Mesenchymal stem cell (in vitro differentiated cells and primary cell): ENCODE measurements around the gene TPGS1.
"Not testable (repeated sequence)": the region's sequence is repeated elsewhere in the genome, so short reads cannot be mapped to it uniquely, and the experiment has no call there.

ENCODE experiments used
- DNase-seq: peaks from one replicate; pipeline ENCODE4 v3.0.0-alpha.2; 2013
- H2AFZ ChIP-seq: one replicate; pipeline ENCODE4 v1.6.1; 2013; ENCODE audit warnings: low read depth, mild to moderate bottlenecking, control low read depth, inconsistent platforms, low read length, moderate library complexity
- H2AK5ac ChIP-seq: 2 replicates; pipeline ENCODE4 v1.6.1; 2013; ENCODE audit warnings: low read length, moderate library complexity, mild to moderate bottlenecking, inconsistent platforms; ENCODE audit not compliant: severe bottlenecking
- H2BK120ac ChIP-seq: one replicate; pipeline ENCODE4 v1.6.1; 2013; ENCODE audit warnings: low read depth, mild to moderate bottlenecking, inconsistent platforms, low read length, moderate library complexity
- H2BK12ac ChIP-seq, 2 experiments: one replicate each; pipeline ENCODE4 v1.6.1; 2013; ENCODE audit warnings: inconsistent platforms in 2 of 2, low read length in 2 of 2, mild to moderate bottlenecking in 2 of 2, moderate library complexity in 2 of 2, control low read depth in 1 of 2
- H2BK15ac ChIP-seq: one replicate; pipeline ENCODE4 v1.6.1; 2013; ENCODE audit warnings: mild to moderate bottlenecking, low read depth, inconsistent platforms; ENCODE audit not compliant: poor library complexity, severe bottlenecking
- H2BK5ac ChIP-seq: 2 replicates; pipeline ENCODE4 v1.6.1; 2013; ENCODE audit warnings: low read depth, mild to moderate bottlenecking, low read length, control low read depth, inconsistent platforms; ENCODE audit not compliant: poor library complexity, severe bottlenecking
- H3K14ac ChIP-seq, 2 experiments: one replicate each; pipeline ENCODE4 v1.6.1; 2013; ENCODE audit warnings: inconsistent platforms in 2 of 2, low read length in 2 of 2, control low read depth in 1 of 2, mild to moderate bottlenecking in 1 of 2, moderate library complexity in 1 of 2
- H3K18ac ChIP-seq, 2 experiments: one replicate each; pipeline ENCODE4 v1.6.1; 2013; ENCODE audit warnings: inconsistent platforms in 2 of 2, low read length in 2 of 2, control low read depth in 1 of 2, low read depth in 1 of 2, mild to moderate bottlenecking in 1 of 2
- H3K23ac ChIP-seq, 2 experiments: one replicate each; pipeline ENCODE4 v1.6.1; 2013; ENCODE audit warnings: inconsistent platforms in 2 of 2, low read length in 2 of 2, mild to moderate bottlenecking in 2 of 2, moderate library complexity in 2 of 2, control low read depth in 1 of 2
- H3K27ac ChIP-seq: 2 replicates; pipeline ENCODE4 v1.5.1; 2013; ENCODE audit warnings: mild to moderate bottlenecking, moderate library complexity, low read length, control low read depth, inconsistent platforms; ENCODE audit not compliant: poor library complexity, severe bottlenecking
- H3K27me3 ChIP-seq, 2 experiments: 2 replicates each; pipeline versions ENCODE4 v1.6.1 to v1.7.0; 2013; ENCODE audit warnings: low read length in 2 of 2, mild to moderate bottlenecking in 2 of 2, moderate library complexity in 2 of 2, control low read depth in 1 of 2, inconsistent platforms in 1 of 2; ENCODE audit not compliant: control insufficient read depth in 1 of 2, insufficient read depth in 1 of 2
- H3K36me3 ChIP-seq, 2 experiments: 2 replicates each; pipeline versions ENCODE4 v1.6.1 to v1.7.0; 2013; ENCODE audit warnings: low read length in 2 of 2, control low read depth in 1 of 2, inconsistent platforms in 1 of 2, low read depth in 1 of 2, mild to moderate bottlenecking in 1 of 2; ENCODE audit not compliant: insufficient read depth in 2 of 2, control insufficient read depth in 1 of 2
- H3K4ac ChIP-seq, 2 experiments: one replicate each; pipeline ENCODE4 v1.6.1; 2013; ENCODE audit warnings: inconsistent platforms in 2 of 2, low read length in 2 of 2, mild to moderate bottlenecking in 2 of 2, moderate library complexity in 2 of 2, control low read depth in 1 of 2, low read depth in 1 of 2
- H3K4me1 ChIP-seq: 2 replicates; pipeline ENCODE4 v1.6.1; 2013; ENCODE audit warnings: low read depth, low read length, control low read depth; ENCODE audit not compliant: control insufficient read depth, insufficient read depth
- H3K4me2 ChIP-seq: 2 replicates; pipeline ENCODE4 v1.6.1; 2013; ENCODE audit warnings: low read length, mild to moderate bottlenecking, inconsistent platforms; ENCODE audit not compliant: poor library complexity, severe bottlenecking
- H3K4me3 ChIP-seq, 2 experiments: 2 replicates each; pipeline versions ENCODE4 v1.5.1 to v1.7.0; 2013; ENCODE audit warnings: low read length in 2 of 2, mild to moderate bottlenecking in 2 of 2, control low read depth in 1 of 2, low read depth in 1 of 2; ENCODE audit not compliant: insufficient read depth in 1 of 2
- H3K79me1 ChIP-seq: replicated peaks from 2 replicates; pipeline ENCODE4 v1.6.1; 2013; ENCODE audit warnings: mild to moderate bottlenecking, control low read depth, low read length, inconsistent platforms; ENCODE audit not compliant: poor library complexity, severe bottlenecking
- H3K9ac ChIP-seq: 2 replicates; pipeline ENCODE4 v1.7.0; 2013; ENCODE audit warnings: mild to moderate bottlenecking, low read length, moderate library complexity
- H3K9me3 ChIP-seq: 2 replicates; pipeline ENCODE4 v1.7.0; 2013; ENCODE audit warnings: mild to moderate bottlenecking, low read length; ENCODE audit not compliant: control insufficient read depth
- H4K8ac ChIP-seq: one replicate; pipeline ENCODE4 v1.6.1; 2013; ENCODE audit warnings: inconsistent platforms, mild to moderate bottlenecking, low read length, moderate library complexity
- H4K91ac ChIP-seq: one replicate; pipeline ENCODE4 v1.6.1; 2013; ENCODE audit warnings: mild to moderate bottlenecking, low read length, inconsistent platforms
- WGBS: methylation state at CpG from one replicate; pipeline ENCODE4 v1.1.7; 2013; ENCODE audit warnings: mixed read lengths; 5-methylcytosine and 5-hydroxymethylcytosine counted together

Gene TPGS1

DNA sequence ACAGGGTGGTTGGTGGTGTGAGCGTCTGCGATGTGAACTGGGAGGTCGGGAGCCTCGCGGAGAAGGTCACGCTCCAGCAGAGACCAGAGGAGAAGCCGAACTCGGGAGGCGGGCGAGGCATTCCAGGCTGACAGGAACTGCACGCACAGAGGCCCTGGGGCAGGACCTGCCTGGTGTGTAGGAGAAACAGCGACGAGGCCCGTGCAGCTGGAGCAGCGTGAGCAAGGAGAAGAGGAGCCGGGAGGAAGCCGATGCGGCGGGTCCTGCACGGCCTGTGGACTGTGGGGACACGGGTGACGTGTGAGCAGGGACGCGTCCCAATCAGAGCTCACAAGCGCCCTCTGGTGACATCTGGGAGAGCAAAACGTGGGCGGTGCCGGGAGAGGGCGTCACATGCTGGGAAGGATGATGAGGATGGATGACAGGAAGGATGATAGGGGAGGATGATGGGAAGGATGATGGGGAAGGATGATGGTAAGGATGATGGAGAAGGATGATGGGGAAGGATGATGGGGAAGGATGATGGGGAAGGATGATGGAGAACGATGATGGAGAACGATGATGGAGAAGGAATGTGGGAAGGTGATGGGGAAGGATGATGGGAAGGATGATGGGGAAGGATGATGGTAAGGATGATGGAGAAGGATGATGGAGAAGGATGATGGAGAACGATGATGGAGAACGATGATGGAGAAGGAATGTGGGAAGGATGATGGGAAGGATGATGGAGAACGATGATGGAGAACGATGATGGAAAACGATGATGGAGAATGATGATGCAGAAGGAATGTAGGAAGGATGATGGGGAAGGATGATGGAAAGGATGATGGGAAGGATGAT, 27.1 kb upstream of the TPGS1 start:
- Histone ChIP-seq H4K91ac (no peak overlapping the region), H2AFZ (no peak overlapping the region), H3K23ac (no peak overlapping the region)

DNA sequence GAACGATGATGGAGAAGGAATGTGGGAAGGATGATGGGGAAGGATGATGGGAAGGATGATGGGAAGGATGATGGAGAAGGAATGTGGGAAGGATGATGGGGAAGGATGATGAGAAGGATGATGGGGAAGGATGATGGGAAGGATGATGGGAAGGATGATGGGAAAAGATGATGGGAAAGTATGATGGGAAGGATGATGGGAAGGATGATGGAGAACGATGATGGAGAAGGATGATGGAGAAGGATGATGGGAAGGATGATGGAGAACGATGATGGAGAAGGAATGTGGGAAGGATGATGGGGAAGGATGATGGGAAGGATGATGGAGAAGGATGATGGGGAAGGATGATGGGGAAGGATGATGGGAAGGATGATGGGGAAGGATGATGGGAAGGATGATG, 26.2 kb upstream of the TPGS1 start:
- 90% methylated on average over 3 of the region's 3 CpGs for WGBS
- not testable (repeated sequence) for H2BK5ac ChIP-seq, H3K4me2 ChIP-seq, H3K9me3 ChIP-seq, H3K18ac ChIP-seq, H3K9ac ChIP-seq, H3K79me1 ChIP-seq, H2AK5ac ChIP-seq, H3K4ac ChIP-seq, H3K23ac ChIP-seq, DNase-seq, H2AFZ ChIP-seq, H4K8ac ChIP-seq, H3K14ac ChIP-seq, H2BK15ac ChIP-seq, H3K27ac ChIP-seq, H3K36me3 ChIP-seq, H4K91ac ChIP-seq, H2BK120ac ChIP-seq, H2BK12ac ChIP-seq, H3K4me3 ChIP-seq
- H3K27me3 ChIP-seq, result peaks cover 3 to 16% of the 10 kb centered on the region in 2 experiments
- H3K4me1 ChIP-seq, result peaks cover 20% of the 10 kb centered on the region

More for the DNA sequence above, 27.1 kb upstream of the TPGS1 start:
- peak; percentile 70 for DNase-seq
- H3K9me3 ChIP-seq, result no peaks in the 10 kb centered on the region
- no peak overlapping the region for H2AK5ac ChIP-seq
- peak overlapping the region; percentile 36 for H3K4me2 ChIP-seq
- peak overlapping the region in 1 of 2 experiments; percentile 27 for H2BK12ac ChIP-seq
- H3K27me3 ChIP-seq, result peaks cover 3 to 15% of the 10 kb centered on the region in 2 experiments
- H2BK120ac ChIP-seq, result no peak overlapping the region
- H3K4me3 ChIP-seq, result peak overlapping the region in 1 of 2 experiments; percentile 69
- peak overlapping the region; percentile 60 for H3K9ac ChIP-seq
- no peak overlapping the region for H3K4ac ChIP-seq
- no peaks in the 10 kb centered on the region for H3K36me3 ChIP-seq
- H3K18ac ChIP-seq, result no peak overlapping the region
- H2BK15ac ChIP-seq, result no peak overlapping the region
- no peaks in the 10 kb centered on the region for H3K79me1 ChIP-seq
- no peak overlapping the region for H3K27ac ChIP-seq
- no peak overlapping the region for H3K14ac ChIP-seq
- H4K8ac ChIP-seq, result no peak overlapping the region
- peaks cover 12% of the 10 kb centered on the region for H3K4me1 ChIP-seq
- 54% methylated on average over 36 of the region's 36 CpGs for WGBS
- no peak overlapping the region for H2BK5ac ChIP-seq

DNA sequence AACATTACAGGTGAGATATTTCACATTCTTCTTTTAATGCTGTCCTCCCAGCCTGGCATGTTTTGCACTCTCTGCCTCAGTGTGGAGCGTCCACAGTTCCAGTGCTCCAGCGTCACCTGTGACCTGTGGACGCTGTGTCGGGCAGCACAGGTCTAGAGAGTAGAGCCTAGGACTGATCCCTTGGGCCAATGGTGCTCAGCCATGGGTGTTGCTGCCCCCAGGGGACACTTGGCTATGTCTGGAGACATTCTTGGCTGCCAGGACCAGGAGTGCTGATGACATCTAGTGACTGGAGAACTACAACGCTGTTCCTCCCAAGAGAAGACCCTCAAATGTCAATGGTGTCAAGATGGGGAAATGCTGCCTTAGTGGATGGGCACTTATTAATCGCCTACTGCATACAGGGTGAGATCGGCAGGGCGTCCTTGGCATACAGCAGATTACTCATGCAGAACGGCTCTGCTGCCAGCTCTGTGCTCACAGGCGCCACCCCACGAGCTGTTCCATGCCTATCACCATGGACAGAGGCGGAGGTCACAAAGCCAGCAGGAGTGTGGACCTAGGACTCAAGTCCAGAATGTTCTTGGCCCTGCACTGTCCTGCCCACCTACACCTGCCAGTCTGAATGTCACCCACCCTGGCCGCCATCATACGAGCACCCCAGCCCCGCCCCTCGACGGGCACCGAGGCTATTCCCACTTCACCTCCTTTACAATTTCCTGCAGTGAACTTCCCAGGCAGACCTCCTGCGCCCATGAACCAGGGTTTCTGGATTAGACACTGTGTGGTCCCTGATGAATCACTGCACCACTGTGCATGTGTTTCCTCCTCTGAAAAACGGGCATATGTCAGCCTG, 24.9 kb upstream of the TPGS1 start:
- Histone ChIP-seq H2BK120ac (no peak overlapping the region), H3K4ac (no peak overlapping the region), H4K8ac (no peak overlapping the region), H3K27ac (no peak overlapping the region), H2BK5ac (no peak overlapping the region), H2BK12ac (no peak overlapping the region), H2BK15ac (no peak overlapping the region), H3K14ac (no peak overlapping the region), H3K4me3 (no peak overlapping the region), H3K27me3 (peaks cover 3 to 16% of the 10 kb centered on the region in 2 experiments), H3K4me2 (no peak overlapping the region), H2AFZ (no peak overlapping the region), H3K18ac (no peak overlapping the region), H3K9me3 (no peaks in the 10 kb centered on the region), H3K23ac (no peak overlapping the region), H4K91ac (peak overlapping the region; percentile 25), H3K79me1 (peaks cover 2% of the 10 kb centered on the region), H3K4me1 (peaks cover 25% of the 10 kb centered on the region), H2AK5ac (no peak overlapping the region), H3K36me3 (no peaks in the 10 kb centered on the region), H3K9ac (no peak overlapping the region)
- peak; percentile 30 for DNase-seq
- WGBS, result 66% methylated on average over 20 of the region's 20 CpGs
